ENCODE data around the gene PIPOX. TPM values are rescaled to one million over a fixed set of nuclear protein-coding genes. Genes with fewer than 3 reads are reported as not detected.

PIPOX gene
- total RNA-seq, 1 donor from 2014 or later = 3.7 TPM

DNA sequence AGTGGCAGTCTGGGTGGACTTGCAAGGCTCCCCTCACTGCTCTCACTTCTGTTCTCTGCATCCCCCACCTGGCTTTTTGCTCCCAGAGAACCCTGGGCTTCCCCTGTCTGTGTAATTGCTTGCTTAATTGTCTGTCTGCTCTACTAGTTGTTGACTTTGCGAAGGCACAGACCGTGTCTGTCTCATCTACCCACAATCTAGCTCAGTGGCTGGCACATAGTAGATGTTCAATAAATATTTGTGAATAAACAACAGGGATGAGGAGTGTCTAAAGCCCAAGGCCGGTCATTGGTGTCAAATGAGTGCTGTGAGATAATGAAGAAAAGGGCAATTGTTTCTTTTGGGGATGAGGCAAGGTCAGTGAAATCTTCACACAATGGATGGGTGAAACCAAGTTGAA is 34.4 kb upstream of the PIPOX start:
- H3K27me3 ChIP-seq = peaks cover 33% of the 10 kb centered on the region
- Mint-ChIP-seq H3K4me3 (no peak overlapping the region), H3K4me1 (peaks cover 20% of the 10 kb centered on the region), H3K9me3 (no peaks in the 10 kb centered on the region), H3K27me3 (ENCODE audit: insufficient read depth, low read depth) (peaks cover 37% of the 10 kb centered on the region), H3K36me3 (no peaks in the 10 kb centered on the region), H3K27ac (no peak overlapping the region)
- H3K79me2 ChIP-seq (ENCODE audit: low read depth) = no peaks in the 10 kb centered on the region
- H3K4me3 ChIP-seq = no peak overlapping the region
- H3K9ac ChIP-seq = no peak overlapping the region
- H3K4me2 ChIP-seq = no peak overlapping the region
- TF ChIP-seq EZH2 (IDR thresholded peaks at IDR 0.05) = no peak
- TF ChIP-seq EZH2phosphoT487 (IDR thresholded peaks at IDR 0.05) = no peak
- TF ChIP-seq, protein P1, sequence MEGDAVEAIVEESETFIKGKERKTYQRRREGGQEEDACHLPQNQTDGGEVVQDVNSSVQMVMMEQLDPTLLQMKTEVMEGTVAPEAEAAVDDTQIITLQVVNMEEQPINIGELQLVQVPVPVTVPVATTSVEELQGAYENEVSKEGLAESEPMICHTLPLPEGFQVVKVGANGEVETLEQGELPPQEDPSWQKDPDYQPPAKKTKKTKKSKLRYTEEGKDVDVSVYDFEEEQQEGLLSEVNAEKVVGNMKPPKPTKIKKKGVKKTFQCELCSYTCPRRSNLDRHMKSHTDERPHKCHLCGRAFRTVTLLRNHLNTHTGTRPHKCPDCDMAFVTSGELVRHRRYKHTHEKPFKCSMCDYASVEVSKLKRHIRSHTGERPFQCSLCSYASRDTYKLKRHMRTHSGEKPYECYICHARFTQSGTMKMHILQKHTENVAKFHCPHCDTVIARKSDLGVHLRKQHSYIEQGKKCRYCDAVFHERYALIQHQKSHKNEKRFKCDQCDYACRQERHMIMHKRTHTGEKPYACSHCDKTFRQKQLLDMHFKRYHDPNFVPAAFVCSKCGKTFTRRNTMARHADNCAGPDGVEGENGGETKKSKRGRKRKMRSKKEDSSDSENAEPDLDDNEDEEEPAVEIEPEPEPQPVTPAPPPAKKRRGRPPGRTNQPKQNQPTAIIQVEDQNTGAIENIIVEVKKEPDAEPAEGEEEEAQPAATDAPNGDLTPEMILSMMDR (IDR thresholded peaks at IDR 0.05) = no peak
- H3K27ac ChIP-seq = no peak overlapping the region
- H3K36me3 ChIP-seq = no peaks in the 10 kb centered on the region
- H3F3A ChIP-seq (ENCODE audit: low read depth) = peaks cover 3% of the 10 kb centered on the region
- no peak for DNase-seq (ENCODE audit: low spot score)
- no peak overlapping the region for H2AFZ ChIP-seq (replicated peaks)
- no peaks in the 10 kb centered on the region for H3K9me3 ChIP-seq (ENCODE audit: low read depth)
- H4K20me1 ChIP-seq (ENCODE audit: low read depth) = peaks cover 17% of the 10 kb centered on the region
- peaks cover 29% of the 10 kb centered on the region for H3K4me1 ChIP-seq

GRCh38 chr17:29010129-29010528 is 32.8 kb upstream of the PIPOX start:
- no peak overlapping the region for H3K4me3 Mint-ChIP-seq

GRCh38 chr17:29010586-29010985 is 32.4 kb upstream of the PIPOX start:
- H3F3A ChIP-seq (ENCODE audit: low read depth) = no peaks in the 10 kb centered on the region
- no peak overlapping the region for H3K4me3 ChIP-seq
- no peak overlapping the region for H2AFZ ChIP-seq (replicated peaks)
- H3K27ac ChIP-seq = no peak overlapping the region
- no peak overlapping the region for H3K4me2 ChIP-seq
- H3K36me3 Mint-ChIP-seq = no peaks in the 10 kb centered on the region
- no peaks in the 10 kb centered on the region for H3K79me2 ChIP-seq (ENCODE audit: low read depth)
- H3K4me1 ChIP-seq = peaks cover 30% of the 10 kb centered on the region
- H3K9ac ChIP-seq = no peak overlapping the region
- no peaks in the 10 kb centered on the region for H3K9me3 ChIP-seq (ENCODE audit: low read depth)
- no peaks in the 10 kb centered on the region for H4K20me1 ChIP-seq (ENCODE audit: low read depth)
- DNase-seq (ENCODE audit: low spot score) = no peak
- H3K4me1 Mint-ChIP-seq = peaks cover 29% of the 10 kb centered on the region
- no peak for TF ChIP-seq EZH2phosphoT487 (IDR thresholded peaks at IDR 0.05)
- TF ChIP-seq, protein P1 (IDR thresholded peaks at IDR 0.05) = no peak
- TF ChIP-seq EZH2 (IDR thresholded peaks at IDR 0.05) = no peak
- no peak overlapping the region for H3K27ac Mint-ChIP-seq
- no peaks in the 10 kb centered on the region for H3K9me3 Mint-ChIP-seq
- H3K27me3 Mint-ChIP-seq (ENCODE audit: insufficient read depth, low read depth) = peaks cover 24% of the 10 kb centered on the region
- no peaks in the 10 kb centered on the region for H3K36me3 ChIP-seq
- no peak overlapping the region for H3K4me3 Mint-ChIP-seq
- peaks cover 13% of the 10 kb centered on the region for H3K27me3 ChIP-seq

More at GRCh38 chr17:29010129-29010528, 32.8 kb upstream of the PIPOX start:
- H3K4me2 ChIP-seq = no peak overlapping the region
- no peaks in the 10 kb centered on the region for H3K36me3 ChIP-seq
- no peak for DNase-seq (ENCODE audit: low spot score)
- H3K27me3 ChIP-seq = peaks cover 17% of the 10 kb centered on the region
- Mint-ChIP-seq H3K9me3 (no peaks in the 10 kb centered on the region), H3K4me1 (peaks cover 26% of the 10 kb centered on the region), H3K27ac (no peak overlapping the region), H3K36me3 (no peaks in the 10 kb centered on the region), H3K27me3 (ENCODE audit: insufficient read depth, low read depth) (peaks cover 26% of the 10 kb centered on the region)
- H2AFZ ChIP-seq (replicated peaks) = no peak overlapping the region
- H3K9me3 ChIP-seq (ENCODE audit: low read depth) = no peaks in the 10 kb centered on the region
- peaks cover 1% of the 10 kb centered on the region for H4K20me1 ChIP-seq (ENCODE audit: low read depth)
- no peak overlapping the region for H3K27ac ChIP-seq
- peaks cover 32% of the 10 kb centered on the region for H3K4me1 ChIP-seq
- no peak overlapping the region for H3K9ac ChIP-seq
- TF ChIP-seq, protein P1 (IDR thresholded peaks at IDR 0.05) = no peak
- TF ChIP-seq EZH2 (IDR thresholded peaks at IDR 0.05) (no peak), EZH2phosphoT487 (IDR thresholded peaks at IDR 0.05) (no peak)
- H3K4me3 ChIP-seq = no peak overlapping the region
- H3F3A ChIP-seq (ENCODE audit: low read depth) = no peaks in the 10 kb centered on the region
- H3K79me2 ChIP-seq (ENCODE audit: low read depth) = no peaks in the 10 kb centered on the region
